ENCODE measurements around the gene CTAGE9.

DNA sequence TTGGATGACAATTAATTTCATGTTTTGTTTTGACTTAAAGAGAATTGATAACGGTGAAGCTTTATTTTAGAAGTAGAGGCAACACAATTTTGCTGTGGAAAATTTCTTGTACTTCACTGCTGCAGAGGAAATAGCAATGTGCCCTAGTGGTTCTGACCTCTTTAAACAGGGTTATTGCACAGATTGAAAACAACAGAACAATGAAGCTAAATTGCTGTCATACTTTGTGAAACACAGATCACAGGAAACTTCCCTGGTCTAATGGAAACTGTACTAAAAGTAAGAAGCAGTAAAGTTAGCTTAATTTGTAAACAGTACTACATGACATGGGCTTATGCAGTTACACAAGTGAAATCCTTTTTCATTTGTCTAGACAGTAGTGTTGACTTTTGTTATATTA, 40.9 kb downstream of the CTAGE9 start:
- TF ChIP-seq, protein P1, sequence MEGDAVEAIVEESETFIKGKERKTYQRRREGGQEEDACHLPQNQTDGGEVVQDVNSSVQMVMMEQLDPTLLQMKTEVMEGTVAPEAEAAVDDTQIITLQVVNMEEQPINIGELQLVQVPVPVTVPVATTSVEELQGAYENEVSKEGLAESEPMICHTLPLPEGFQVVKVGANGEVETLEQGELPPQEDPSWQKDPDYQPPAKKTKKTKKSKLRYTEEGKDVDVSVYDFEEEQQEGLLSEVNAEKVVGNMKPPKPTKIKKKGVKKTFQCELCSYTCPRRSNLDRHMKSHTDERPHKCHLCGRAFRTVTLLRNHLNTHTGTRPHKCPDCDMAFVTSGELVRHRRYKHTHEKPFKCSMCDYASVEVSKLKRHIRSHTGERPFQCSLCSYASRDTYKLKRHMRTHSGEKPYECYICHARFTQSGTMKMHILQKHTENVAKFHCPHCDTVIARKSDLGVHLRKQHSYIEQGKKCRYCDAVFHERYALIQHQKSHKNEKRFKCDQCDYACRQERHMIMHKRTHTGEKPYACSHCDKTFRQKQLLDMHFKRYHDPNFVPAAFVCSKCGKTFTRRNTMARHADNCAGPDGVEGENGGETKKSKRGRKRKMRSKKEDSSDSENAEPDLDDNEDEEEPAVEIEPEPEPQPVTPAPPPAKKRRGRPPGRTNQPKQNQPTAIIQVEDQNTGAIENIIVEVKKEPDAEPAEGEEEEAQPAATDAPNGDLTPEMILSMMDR (IDR thresholded peaks at IDR 0.05; ENCODE audit: low read length): no peak
- TF ChIP-seq EZH2 (IDR thresholded peaks at IDR 0.05; ENCODE audit: borderline replicate concordance, low read length): no peak

All from OCI-LY1 (cell line).